GM12874 (cell line): ENCODE measurements around the gene MRTFB.

ENCODE experiments used
- TF ChIP-seq, protein P1 (sequence below): IDR thresholded peaks from 2 replicates; pipeline ENCODE4 v1.5.1; 2011; ENCODE audit warnings: low read depth, mild to moderate bottlenecking, control low read depth, low read length, moderate library complexity; ENCODE audit not compliant: insufficient read depth

The MRTFB gene

DNA sequence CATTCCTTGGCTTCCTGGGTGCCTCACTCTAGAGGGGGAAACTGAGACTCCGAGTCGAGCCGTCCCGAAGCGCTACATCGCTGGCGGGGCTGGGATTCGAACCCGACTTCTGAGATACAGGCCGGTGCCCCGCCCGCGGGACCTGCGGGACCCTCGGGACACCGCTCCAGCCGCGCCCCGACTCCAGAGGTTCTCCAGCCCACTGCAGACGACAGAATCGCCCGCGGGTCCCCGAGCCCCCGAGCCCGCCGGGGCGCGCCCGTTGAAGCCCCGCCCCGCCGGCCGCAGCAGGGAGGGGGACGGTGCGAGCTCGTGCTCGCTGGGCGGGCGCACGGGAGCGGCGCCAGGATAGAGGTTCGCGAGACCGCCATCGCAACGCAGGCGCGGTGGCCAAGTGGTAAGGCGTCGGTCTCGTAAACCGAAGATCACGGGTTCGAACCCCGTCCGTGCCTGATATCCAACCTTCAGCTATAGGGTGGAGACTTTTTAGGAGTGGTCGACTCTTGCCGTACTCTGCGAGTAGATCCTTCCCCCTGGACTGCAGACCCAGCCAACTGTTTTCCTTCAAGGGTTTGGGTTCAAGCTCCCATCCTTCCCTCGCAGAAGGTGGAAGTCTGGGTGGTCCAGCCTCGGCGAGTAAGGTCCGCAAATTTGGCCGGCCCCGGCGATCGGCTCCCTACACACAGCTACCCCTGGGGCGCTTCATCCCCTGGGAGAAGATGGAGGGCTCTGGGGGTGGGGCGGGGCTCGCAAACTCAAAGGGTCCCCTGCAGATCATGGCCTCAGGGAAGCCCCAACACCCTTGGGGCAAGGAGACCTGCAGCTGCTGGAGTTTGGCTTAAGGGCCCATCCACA lies 214.6 kb downstream of the MRTFB start:
- TF ChIP-seq, protein P1, sequence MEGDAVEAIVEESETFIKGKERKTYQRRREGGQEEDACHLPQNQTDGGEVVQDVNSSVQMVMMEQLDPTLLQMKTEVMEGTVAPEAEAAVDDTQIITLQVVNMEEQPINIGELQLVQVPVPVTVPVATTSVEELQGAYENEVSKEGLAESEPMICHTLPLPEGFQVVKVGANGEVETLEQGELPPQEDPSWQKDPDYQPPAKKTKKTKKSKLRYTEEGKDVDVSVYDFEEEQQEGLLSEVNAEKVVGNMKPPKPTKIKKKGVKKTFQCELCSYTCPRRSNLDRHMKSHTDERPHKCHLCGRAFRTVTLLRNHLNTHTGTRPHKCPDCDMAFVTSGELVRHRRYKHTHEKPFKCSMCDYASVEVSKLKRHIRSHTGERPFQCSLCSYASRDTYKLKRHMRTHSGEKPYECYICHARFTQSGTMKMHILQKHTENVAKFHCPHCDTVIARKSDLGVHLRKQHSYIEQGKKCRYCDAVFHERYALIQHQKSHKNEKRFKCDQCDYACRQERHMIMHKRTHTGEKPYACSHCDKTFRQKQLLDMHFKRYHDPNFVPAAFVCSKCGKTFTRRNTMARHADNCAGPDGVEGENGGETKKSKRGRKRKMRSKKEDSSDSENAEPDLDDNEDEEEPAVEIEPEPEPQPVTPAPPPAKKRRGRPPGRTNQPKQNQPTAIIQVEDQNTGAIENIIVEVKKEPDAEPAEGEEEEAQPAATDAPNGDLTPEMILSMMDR = no peak

DNA sequence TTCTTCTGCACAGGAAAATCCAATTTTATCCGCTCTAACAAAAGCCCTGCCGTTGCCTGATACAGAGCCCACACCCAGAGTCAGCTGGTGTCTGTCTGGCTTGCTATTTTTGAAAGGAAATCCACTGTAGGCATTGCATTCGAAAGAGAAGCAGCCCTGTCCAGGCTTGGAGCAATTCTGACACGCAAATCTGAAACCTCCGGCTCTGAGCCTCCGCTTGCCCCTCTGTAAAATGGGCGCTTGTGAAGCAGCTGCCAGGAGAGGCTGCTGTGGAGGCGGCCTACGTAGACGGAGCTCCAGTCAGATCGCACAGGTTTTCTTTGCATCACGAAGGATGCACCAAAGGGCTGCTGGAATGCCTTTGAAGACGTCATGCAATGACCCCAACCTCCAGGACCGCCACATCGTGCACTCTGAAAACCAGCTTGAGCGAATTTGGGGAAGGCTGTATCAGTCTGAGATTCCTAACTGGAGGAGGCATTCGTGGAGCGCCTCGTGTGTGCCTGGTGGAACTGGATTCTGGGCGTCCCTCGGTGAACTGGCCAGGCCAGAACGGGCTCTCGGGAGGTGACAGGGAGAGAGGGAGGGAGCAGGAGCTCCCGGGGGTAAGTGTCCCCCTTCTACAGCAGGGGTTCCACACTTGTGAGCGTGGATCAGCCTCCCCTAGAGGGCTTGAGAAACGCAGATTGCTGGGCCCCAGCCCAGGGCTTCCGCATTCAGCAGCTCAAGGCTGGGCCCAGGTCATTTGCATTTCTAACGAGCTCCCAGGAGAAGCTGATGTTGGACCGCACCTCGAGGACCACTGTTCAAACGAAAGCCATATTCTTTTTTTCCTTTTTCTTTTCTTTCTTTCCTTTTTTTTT lies 215.5 kb downstream of the MRTFB start:
- TF ChIP-seq, protein P1 = peak; percentile 33; the same call in 1 of the 2 replicates

DNA sequence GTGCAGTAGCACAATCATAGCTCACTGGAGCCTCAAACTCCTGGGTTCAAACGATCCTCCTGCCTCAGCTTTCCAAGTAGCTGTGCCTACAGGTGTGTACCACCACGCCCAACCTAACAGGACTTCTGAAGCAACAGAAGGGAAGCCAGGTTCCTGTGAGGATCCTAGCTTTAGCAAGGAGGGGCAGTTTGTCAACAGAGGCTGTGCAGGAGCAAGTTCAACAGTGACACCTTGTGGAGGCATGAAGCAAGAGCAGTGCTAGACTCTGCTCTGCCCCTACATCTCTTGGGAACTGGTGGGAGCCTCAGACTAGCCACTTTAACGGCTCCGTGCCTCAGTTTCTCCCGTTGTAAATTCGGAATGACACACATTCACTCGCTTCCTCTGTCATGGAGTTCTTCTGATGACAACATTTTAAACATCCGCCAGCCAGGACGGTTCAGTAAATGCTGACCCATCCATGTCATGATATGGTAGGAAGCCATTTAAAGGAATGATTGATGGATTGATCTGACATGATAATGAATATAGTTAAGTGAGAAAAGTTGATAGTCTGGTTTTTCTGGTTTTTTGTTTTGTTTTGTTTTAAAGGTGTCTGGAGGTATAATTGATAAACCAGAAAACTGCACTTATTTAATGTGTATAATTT lies 218.7 kb downstream of the MRTFB start:
- TF ChIP-seq, protein P1 = peak; percentile 65

DNA sequence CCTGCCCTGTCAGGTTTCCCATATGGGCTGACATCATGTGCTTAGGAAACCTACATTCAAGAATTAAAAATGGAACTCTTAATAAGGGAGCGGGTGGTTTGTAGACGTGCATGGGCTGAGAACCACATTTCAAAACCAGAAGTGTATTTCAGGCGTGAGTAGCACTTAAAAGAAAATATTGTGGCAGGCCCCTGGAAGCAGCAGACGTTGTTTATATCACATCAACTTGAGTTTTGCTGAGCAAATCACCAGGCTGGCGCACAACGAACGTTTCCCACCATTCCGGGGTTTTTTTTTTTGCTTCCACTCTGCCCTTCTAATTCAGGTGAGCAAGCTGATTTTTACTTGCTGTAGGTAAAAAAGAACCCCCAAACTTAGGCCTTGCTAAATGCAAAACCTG lies 220.2 kb downstream of the MRTFB start:
- TF ChIP-seq, protein P1 = no peak

DNA sequence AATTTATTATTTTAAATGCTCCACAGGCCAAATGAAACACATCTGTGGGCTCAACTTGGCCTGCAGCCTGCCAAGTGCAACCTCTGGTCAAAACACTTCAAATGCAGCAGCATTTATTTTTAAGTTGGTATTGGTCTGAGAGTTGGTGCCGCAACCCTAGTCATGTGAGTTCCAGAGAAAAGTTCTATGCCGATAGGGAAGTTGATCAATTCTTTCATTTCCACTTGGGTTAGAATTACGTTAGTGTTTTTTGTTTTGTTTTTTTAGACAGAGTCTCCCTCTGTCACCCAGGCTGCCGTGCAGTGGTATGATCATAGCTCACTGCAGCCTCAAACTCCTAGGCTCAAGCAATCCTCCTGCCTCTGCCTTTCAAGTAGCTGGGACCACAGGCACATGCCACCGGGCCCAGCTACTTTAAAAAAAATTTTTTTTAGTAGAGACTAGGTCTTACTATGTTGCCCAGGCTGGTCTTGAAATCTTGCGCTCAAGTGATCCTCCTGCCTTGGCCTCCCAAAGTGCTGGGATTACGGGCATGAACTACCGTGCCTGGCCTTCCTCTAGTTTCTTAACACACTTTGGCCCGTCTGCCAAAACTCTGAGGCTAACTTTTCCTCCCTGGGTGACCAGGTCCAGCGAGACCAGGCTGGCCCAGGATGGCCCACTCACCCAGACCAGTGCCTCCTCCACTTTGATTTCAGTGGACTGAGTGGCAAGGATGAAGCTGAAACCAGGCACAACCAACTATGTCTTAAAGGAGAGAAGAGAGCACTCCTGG lies 221.1 kb downstream of the MRTFB start:
- TF ChIP-seq, protein P1 = no peak

DNA sequence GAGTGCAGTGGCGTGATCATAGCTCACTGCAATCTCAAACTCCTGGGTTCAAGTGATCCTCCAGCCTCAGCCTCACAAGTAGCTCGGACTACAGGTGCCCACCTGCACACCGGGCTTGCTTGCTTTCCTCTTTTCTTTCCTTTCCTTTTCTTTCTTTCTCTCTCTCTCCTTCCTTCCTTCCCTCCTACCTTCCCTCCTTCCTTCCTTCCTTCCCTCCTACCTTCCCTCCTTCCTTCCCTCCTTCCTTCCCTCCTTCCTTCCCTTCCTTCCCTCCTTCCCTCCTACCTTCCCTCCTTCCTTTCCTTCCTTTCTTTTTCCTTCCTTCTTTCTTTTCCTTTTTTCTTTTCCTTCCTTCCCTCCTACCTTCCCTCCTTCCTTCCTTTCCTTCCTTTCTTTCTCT lies 225.5 kb downstream of the MRTFB start:
- TF ChIP-seq, protein P1 = no peak
